H1 (cell line): Measurements from ENCODE around the gene RNASEH2A. TPM values are rescaled to one million over a fixed set of nuclear protein-coding genes. Genes with fewer than 3 reads are reported as not detected.

ENCODE experiments used
- ASH2L ChIP-seq: fragments of 200-600, 300-600 bp; sonication (generic); IDR thresholded peaks from one replicate; pipeline ENCODE4 v1.7.1; 2017; ENCODE audit warnings: low read length
- BCL11A ChIP-seq, 2 experiments: IDR thresholded peaks; one replicate each; pipeline ENCODE4 v1.6.1; 2011; ENCODE audit warnings: low read depth in 2 of 2, low read length in 2 of 2, mild to moderate bottlenecking in 2 of 2
- CHD1 ChIP-seq: IDR thresholded peaks from 2 replicates; pipeline ENCODE4 v1.6.1; 2012; ENCODE audit warnings: low read depth, low read length, improper control_type of control experiment
- EP300 ChIP-seq, 2 experiments: IDR thresholded peaks; 1 replicate in 1 of 2; 2 replicates in 1 of 2; pipeline ENCODE4 v1.6.1; 2011 to 2012; ENCODE audit warnings: low read depth in 2 of 2, low read length in 2 of 2, mild to moderate bottlenecking in 2 of 2, borderline replicate concordance in 1 of 2, inconsistent platforms in 1 of 2, moderate library complexity in 1 of 2
- JUN ChIP-seq: IDR thresholded peaks from 2 replicates; pipeline ENCODE4 v1.6.1; 2011; ENCODE audit warnings: low read depth, mild to moderate bottlenecking, improper control_type of control experiment, low read length
- PHF8 ChIP-seq: fragments of 200-600 bp; sonication (generic); conservative IDR thresholded peaks from 2 replicates; pipeline ENCODE4 v1.7.1; 2012; ENCODE audit warnings: low read depth, mild to moderate bottlenecking, inconsistent platforms, low read length, moderate library complexity
- POLR2A ChIP-seq, 2 experiments: IDR thresholded peaks; 1 replicate in 1 of 2; 2 replicates in 1 of 2; pipeline ENCODE4 v1.6.1; 2011; ENCODE audit warnings: low read depth in 2 of 2, low read length in 2 of 2, mild to moderate bottlenecking in 2 of 2; ENCODE audit errors: control extremely low read depth in 1 of 2
- RAD21 ChIP-seq, 2 experiments: IDR thresholded peaks in 1 of 2; conservative IDR thresholded peaks in 1 of 2; 2 replicates each; pipeline ENCODE4 v1.6.1; 2011; ENCODE audit warnings: low read depth in 2 of 2, low read length in 2 of 2, improper control_type of control experiment in 1 of 2, inconsistent platforms in 1 of 2, mild to moderate bottlenecking in 1 of 2, moderate library complexity in 1 of 2
- RXRA ChIP-seq: IDR thresholded peaks from 2 replicates; pipeline ENCODE4 v1.6.1; 2011; ENCODE audit warnings: low read depth, mild to moderate bottlenecking, low read length, moderate library complexity; ENCODE audit not compliant: insufficient read depth
- TCF12 ChIP-seq: IDR thresholded peaks from 2 replicates; pipeline ENCODE4 v1.6.1; 2011; ENCODE audit warnings: low read depth, mild to moderate bottlenecking, low read length
- TEAD4 ChIP-seq: IDR thresholded peaks from 2 replicates; pipeline ENCODE4 v1.6.1; 2012; ENCODE audit warnings: low read depth, low read length, inconsistent platforms, mixed read lengths
- polyA plus RNA-seq, 7 experiments: library from polyadenylated mRNA; depleted of rRNA in 3 of 7; stranded (reverse) in 5 of 7; unstranded in 2 of 7; fragments of >200 nt in 5 of 7; fragments of 200-250 nt in 2 of 7; gene quantifications; 1 replicate in 5 of 7; 2 replicates in 1 of 7; 4 replicates in 1 of 7; pipeline versions ENCODE4 v1.2.1 to v1.2.3, GENCODE V29; 2011 to 2013; ENCODE audit warnings: missing spikeins in 2 of 7, mixed read lengths in 2 of 7
- total RNA-seq: library from RNA; stranded (reverse); fragmentation: NEBNext Ultra II Directional; extraction: Animal tissue kit (Norgen Biotek cat#: 25700); gene quantifications from 2 replicates; pipeline ENCODE4 v1.2.1, GENCODE V29; 2021
- TF ChIP-seq, protein P1 (sequence below): fragments of 300-600 bp; sonication (generic); IDR thresholded peaks from 2 replicates; pipeline ENCODE4 v1.7.1; 2012; ENCODE audit warnings: low read length, moderate library complexity, mild to moderate bottlenecking, inconsistent platforms; ENCODE audit not compliant: insufficient replicate concordance

RNASEH2A gene
- total and polyA plus RNA-seq, 2 of the 8 experiments (the other 6 are each of a cell fraction or from before 2014, with no cell fraction given): 67.5 to 120 TPM

DNA sequence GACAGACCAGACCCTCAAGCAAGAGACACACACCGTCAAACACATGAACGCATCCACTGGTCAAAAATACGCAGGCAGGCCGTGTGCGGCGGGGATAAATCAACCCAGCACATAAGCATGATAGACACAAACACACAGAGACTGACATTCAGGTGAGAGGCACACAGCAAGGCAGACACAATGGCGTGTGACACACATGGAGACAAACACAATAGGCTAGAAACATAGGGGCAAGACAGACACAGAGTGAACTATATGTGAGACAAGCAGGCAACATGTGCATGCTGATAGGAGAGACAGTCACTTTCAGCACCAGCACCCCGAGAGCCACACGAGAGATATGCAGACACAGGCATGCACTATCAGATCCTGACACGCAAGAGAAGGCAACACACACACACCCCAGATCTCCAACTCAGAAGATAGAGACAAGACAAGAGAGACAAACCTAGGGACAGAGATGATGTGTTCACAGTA lies 22.0 kb upstream of the RNASEH2A start (continued):
- TF ChIP-seq, protein P1, sequence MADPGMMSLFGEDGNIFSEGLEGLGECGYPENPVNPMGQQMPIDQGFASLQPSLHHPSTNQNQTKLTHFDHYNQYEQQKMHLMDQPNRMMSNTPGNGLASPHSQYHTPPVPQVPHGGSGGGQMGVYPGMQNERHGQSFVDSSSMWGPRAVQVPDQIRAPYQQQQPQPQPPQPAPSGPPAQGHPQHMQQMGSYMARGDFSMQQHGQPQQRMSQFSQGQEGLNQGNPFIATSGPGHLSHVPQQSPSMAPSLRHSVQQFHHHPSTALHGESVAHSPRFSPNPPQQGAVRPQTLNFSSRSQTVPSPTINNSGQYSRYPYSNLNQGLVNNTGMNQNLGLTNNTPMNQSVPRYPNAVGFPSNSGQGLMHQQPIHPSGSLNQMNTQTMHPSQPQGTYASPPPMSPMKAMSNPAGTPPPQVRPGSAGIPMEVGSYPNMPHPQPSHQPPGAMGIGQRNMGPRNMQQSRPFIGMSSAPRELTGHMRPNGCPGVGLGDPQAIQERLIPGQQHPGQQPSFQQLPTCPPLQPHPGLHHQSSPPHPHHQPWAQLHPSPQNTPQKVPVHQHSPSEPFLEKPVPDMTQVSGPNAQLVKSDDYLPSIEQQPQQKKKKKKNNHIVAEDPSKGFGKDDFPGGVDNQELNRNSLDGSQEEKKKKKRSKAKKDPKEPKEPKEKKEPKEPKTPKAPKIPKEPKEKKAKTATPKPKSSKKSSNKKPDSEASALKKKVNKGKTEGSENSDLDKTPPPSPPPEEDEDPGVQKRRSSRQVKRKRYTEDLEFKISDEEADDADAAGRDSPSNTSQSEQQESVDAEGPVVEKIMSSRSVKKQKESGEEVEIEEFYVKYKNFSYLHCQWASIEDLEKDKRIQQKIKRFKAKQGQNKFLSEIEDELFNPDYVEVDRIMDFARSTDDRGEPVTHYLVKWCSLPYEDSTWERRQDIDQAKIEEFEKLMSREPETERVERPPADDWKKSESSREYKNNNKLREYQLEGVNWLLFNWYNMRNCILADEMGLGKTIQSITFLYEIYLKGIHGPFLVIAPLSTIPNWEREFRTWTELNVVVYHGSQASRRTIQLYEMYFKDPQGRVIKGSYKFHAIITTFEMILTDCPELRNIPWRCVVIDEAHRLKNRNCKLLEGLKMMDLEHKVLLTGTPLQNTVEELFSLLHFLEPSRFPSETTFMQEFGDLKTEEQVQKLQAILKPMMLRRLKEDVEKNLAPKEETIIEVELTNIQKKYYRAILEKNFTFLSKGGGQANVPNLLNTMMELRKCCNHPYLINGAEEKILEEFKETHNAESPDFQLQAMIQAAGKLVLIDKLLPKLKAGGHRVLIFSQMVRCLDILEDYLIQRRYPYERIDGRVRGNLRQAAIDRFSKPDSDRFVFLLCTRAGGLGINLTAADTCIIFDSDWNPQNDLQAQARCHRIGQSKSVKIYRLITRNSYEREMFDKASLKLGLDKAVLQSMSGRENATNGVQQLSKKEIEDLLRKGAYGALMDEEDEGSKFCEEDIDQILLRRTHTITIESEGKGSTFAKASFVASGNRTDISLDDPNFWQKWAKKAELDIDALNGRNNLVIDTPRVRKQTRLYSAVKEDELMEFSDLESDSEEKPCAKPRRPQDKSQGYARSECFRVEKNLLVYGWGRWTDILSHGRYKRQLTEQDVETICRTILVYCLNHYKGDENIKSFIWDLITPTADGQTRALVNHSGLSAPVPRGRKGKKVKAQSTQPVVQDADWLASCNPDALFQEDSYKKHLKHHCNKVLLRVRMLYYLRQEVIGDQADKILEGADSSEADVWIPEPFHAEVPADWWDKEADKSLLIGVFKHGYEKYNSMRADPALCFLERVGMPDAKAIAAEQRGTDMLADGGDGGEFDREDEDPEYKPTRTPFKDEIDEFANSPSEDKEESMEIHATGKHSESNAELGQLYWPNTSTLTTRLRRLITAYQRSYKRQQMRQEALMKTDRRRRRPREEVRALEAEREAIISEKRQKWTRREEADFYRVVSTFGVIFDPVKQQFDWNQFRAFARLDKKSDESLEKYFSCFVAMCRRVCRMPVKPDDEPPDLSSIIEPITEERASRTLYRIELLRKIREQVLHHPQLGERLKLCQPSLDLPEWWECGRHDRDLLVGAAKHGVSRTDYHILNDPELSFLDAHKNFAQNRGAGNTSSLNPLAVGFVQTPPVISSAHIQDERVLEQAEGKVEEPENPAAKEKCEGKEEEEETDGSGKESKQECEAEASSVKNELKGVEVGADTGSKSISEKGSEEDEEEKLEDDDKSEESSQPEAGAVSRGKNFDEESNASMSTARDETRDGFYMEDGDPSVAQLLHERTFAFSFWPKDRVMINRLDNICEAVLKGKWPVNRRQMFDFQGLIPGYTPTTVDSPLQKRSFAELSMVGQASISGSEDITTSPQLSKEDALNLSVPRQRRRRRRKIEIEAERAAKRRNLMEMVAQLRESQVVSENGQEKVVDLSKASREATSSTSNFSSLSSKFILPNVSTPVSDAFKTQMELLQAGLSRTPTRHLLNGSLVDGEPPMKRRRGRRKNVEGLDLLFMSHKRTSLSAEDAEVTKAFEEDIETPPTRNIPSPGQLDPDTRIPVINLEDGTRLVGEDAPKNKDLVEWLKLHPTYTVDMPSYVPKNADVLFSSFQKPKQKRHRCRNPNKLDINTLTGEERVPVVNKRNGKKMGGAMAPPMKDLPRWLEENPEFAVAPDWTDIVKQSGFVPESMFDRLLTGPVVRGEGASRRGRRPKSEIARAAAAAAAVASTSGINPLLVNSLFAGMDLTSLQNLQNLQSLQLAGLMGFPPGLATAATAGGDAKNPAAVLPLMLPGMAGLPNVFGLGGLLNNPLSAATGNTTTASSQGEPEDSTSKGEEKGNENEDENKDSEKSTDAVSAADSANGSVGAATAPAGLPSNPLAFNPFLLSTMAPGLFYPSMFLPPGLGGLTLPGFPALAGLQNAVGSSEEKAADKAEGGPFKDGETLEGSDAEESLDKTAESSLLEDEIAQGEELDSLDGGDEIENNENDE: no peak
- TF ChIP-seq EP300 (IDR thresholded peaks at IDR 0.05; ENCODE audit: borderline replicate concordance in 1 of 2, low read depth in 2 of 2, low read length in 2 of 2) (no peak), PHF8 (no peak), TEAD4 (no peak), CHD1 (no peak), POLR2A (IDR thresholded peaks at IDR 0.05; ENCODE audit: control extremely low read depth in 1 of 2, low read depth in 2 of 2, low read length in 2 of 2) (no peak), JUN (no peak), RAD21 (IDR thresholded peaks at IDR 0.05 in 1 of 2, conservative IDR thresholded peaks at IDR 0.05 in 1 of 2; ENCODE audit: low read depth in 2 of 2, low read length in 2 of 2) (no peak), BCL11A (IDR thresholded peaks at IDR 0.05; ENCODE audit: low read depth in 2 of 2, low read length in 2 of 2) (no peak), RXRA (no peak), TCF12 (no peak), ASH2L (no peak)
